Breast epithelium (tissue), 3 donors: ENCODE measurements around the gene EXOC8.

Source experiments
- CTCF ChIP-seq, 3 donors: fragments of 450-650 bp; IDR thresholded peaks; one replicate each; pipeline ENCODE4 v1.5.1; 2016 to 2017; ENCODE audit warnings: antibody characterized with exemption in 3 of 3, mild to moderate bottlenecking in 3 of 3, moderate library complexity in 3 of 3
- POLR2A ChIP-seq: fragments of 450-650 bp; IDR thresholded peaks from one replicate; pipeline ENCODE4 v1.6.1; 2016; ENCODE audit warnings: antibody characterized with exemption, mild to moderate bottlenecking, moderate library complexity
- POLR2AphosphoS5 ChIP-seq, 3 donors: sonication (generic); formaldehyde crosslinking; IDR thresholded peaks; one replicate each; pipeline ENCODE4 v1.6.1; 2017; ENCODE audit warnings: antibody characterized with exemption in 3 of 3

GRCh38 chr1:231311720-231312431, 25.8 kb downstream of the EXOC8 start:
- TF ChIP-seq CTCF (IDR thresholded peaks at IDR 0.05) (no peak), POLR2AphosphoS5 (IDR thresholded peaks at IDR 0.05) (no peak), POLR2A (no peak)
